ENCODE measurements around the gene NLRP1.

- TF ChIP-seq CTCF (IDR thresholded peaks at IDR 0.05; ENCODE audit: extremely low read depth in 1 of 2, insufficient read depth in 1 of 2, low read depth in 1 of 2, low read length in 2 of 2) (no peak), POLR2A (IDR thresholded peaks at IDR 0.05; ENCODE audit: low read depth, low read length) (no peak)
These were observed 116.2 kb downstream of the NLRP1 start for GRCh38 chr17:5468075-5468473.

Data from endothelial cell of umbilical vein (primary cell).